T-helper 1 cell treated with Interleukin-12 subunit alpha and Interleukin-12 subunit beta and Interleukin-4 antibody, amounts not matched to agents 30 μg/mL and 1 μg/mL, for 36 hours (primary cell): Measurements from ENCODE around the gene SLC10A2.
"Not testable (repeated sequence)": the region's sequence is repeated elsewhere in the genome, so short reads cannot be mapped to it uniquely, and the experiment has no call there.

Experiments used
- H3K27ac Mint-ChIP-seq: one replicate; pipeline ENCODE4 v1.8.0; 2021; ENCODE audit warnings: mild to moderate bottlenecking, mixed read lengths
- H3K27me3 Mint-ChIP-seq: one replicate; pipeline ENCODE4 v1.8.0; 2021; ENCODE audit warnings: low read depth, mixed read lengths
- H3K36me3 Mint-ChIP-seq: one replicate; pipeline ENCODE4 v1.8.0; 2021; ENCODE audit warnings: low read depth, mixed read lengths
- H3K4me1 Mint-ChIP-seq: one replicate; pipeline ENCODE4 v1.8.0; 2021; ENCODE audit warnings: low read depth, mixed read lengths
- H3K4me3 Mint-ChIP-seq: one replicate; pipeline ENCODE4 v1.8.0; 2021; ENCODE audit warnings: mild to moderate bottlenecking, moderate library complexity, mixed read lengths
- H3K9me3 Mint-ChIP-seq: one replicate; pipeline ENCODE4 v1.8.0; 2021; ENCODE audit warnings: mixed read lengths

The SLC10A2 gene, protein sequence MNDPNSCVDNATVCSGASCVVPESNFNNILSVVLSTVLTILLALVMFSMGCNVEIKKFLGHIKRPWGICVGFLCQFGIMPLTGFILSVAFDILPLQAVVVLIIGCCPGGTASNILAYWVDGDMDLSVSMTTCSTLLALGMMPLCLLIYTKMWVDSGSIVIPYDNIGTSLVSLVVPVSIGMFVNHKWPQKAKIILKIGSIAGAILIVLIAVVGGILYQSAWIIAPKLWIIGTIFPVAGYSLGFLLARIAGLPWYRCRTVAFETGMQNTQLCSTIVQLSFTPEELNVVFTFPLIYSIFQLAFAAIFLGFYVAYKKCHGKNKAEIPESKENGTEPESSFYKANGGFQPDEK

DNA sequence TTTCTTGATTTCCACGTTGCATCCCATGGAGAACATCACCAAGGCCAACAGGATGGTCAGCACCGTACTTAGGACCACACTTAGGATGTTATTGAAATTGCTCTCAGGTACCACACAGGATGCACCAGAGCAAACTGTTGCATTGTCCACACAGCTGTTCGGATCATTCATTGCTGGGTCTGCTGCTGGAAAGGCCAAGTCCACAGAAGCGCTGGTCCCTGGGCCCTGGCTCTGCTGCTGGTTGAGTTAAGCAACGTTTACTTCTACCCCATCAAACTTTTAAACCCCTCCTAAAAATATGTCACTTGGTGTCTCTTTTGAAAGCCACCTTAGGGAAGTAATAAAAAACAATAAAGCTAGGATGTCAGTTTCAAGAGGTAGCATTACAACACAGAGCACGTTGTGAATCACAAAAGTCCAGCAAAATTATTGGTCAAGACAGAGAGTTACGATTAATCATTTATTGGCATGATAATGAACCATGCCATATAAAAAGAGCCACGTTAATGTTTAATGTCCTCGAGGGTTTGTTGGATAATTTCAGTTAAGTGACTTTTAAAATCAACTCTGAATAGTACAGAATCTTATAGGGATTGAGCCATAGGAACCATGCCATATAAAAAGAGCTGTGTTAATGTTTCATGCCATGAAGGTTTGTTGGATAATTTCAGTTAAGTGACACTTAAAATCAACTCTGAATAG, at the start of gene SLC10A2:
Gene SLC10A2 (minus strand): TSS at position 339 of the 702 bp plus-strand sequence. CDS start 168 bp downstream, at position 171.
- Mint-ChIP-seq H3K27ac (no peak within 1 kb of the TSS), H3K4me1 (no peaks in the 10 kb centered on the region), H3K9me3 (no peaks in the 10 kb centered on the region), H3K27me3 (no peaks in the 10 kb centered on the region), H3K36me3 (no peaks in the 10 kb centered on the region), H3K4me3 (no peak within 1 kb of the TSS)

DNA sequence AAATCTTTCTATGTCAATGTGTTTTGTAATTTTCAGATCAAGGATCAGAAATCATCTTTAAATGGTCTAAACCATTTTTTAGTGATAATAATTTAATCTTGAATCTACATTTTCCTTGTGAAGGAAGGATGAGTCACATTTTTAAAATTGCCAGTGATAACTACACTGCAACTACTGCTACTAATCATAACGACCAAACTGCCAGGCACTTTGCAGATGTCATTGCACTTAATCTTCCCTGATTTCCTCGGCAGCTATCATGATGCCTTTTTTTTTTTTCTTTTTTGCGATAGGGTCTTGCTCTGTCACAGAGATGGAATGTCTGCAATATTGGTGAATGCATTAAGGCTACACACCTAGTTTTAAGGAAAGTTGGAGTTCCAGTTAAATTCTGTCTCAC, 41.4 kb upstream of the SLC10A2 start:
- H3K27ac Mint-ChIP-seq: no peak overlapping the region
- H3K4me1 Mint-ChIP-seq: no peaks in the 10 kb centered on the region
- H3K9me3 Mint-ChIP-seq: no peaks in the 10 kb centered on the region
- H3K27me3 Mint-ChIP-seq: no peaks in the 10 kb centered on the region
- no peak overlapping the region for H3K4me3 Mint-ChIP-seq
- no peaks in the 10 kb centered on the region for H3K36me3 Mint-ChIP-seq

DNA sequence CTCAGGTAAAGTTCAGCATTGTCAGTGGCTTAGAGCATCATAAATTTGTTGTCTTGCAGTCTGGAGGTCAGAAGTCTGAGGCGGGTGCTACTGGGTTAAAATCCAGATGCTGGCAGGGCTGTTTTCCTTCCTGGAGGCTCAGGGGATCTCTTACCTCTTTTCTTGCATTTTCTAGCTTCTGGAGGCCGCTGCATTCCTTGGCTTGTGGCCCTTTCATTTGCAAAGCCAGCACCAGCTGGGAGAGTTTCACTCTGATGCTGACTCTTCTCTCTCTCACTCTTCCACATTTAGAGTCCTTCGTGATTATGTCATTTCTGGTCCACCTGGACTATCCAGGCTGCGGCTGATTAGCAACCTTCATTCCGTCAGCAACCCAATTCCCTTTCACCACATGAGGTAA, 38.1 kb upstream of the SLC10A2 start:
- H3K4me1 Mint-ChIP-seq: no peaks in the 10 kb centered on the region
- H3K4me3 Mint-ChIP-seq: no peak overlapping the region
- no peaks in the 10 kb centered on the region for H3K27me3 Mint-ChIP-seq
- no peaks in the 10 kb centered on the region for H3K36me3 Mint-ChIP-seq
- H3K9me3 Mint-ChIP-seq: no peaks in the 10 kb centered on the region
- H3K27ac Mint-ChIP-seq: no peak overlapping the region

DNA sequence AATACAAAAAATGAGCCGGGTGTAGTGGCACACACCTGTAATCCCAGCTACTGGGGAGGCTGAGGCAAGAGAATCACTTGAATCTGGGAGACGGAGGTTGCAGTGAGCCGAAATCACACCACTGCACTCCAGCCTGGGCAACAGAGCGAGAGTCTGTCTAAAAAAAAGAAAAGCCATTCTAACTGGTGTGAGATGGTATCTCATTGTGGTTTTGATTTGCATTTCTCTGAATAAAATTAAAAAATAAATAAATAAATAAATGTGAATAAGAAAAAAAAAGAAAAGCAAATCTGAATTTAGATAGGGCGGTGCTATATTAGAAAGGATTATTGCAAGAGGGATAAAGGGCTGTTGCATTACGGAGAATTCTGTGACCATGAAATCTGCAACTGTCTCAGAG, 37.2 kb upstream of the SLC10A2 start:
- H3K27ac Mint-ChIP-seq, H3K9me3 Mint-ChIP-seq, H3K27me3 Mint-ChIP-seq, H3K4me1 Mint-ChIP-seq, H3K36me3 Mint-ChIP-seq, H3K4me3 Mint-ChIP-seq: not testable (repeated sequence)

DNA sequence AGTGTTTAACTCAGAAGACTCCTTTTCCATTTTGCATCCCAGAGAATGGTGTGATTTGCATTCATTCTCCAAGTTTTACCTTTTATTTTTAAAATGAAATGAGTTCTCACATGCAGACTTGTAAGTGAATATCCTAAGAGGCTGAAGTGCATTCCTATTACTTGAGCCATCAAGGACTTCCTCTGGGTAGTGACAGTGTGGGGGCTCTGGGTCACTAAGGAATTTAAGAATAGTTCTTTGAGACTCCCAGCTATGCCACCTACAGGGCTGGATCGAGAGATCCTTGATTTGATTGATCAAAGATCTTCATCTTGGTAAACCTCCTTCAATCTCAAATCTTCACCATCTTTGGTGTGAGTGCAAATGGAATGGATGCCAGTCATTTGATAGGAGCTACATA, 36.3 kb upstream of the SLC10A2 start:
- H3K4me3 Mint-ChIP-seq: no peak overlapping the region
- no peaks in the 10 kb centered on the region for H3K4me1 Mint-ChIP-seq
- no peaks in the 10 kb centered on the region for H3K9me3 Mint-ChIP-seq
- no peak overlapping the region for H3K27ac Mint-ChIP-seq
- H3K36me3 Mint-ChIP-seq: no peaks in the 10 kb centered on the region
- no peaks in the 10 kb centered on the region for H3K27me3 Mint-ChIP-seq

DNA sequence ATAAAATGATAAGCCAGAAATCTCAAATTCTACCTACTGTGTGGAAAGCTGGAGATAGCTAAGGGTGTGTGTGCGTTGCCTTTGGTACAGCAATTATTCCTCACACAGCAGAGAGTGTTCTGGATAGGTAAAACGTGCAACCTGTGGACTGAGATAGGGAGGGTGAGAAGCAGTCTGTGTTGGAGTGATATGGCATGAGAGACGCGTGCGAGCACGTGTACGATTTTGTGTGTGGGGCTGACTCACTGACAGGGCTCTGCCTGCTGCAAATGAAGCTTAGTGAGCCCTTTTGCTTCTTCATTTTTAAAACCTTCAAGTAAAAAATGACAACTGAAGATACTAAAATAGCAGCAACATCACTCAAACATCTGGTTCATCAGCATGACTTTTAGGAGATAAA, 35.7 kb upstream of the SLC10A2 start:
- Mint-ChIP-seq H3K4me1 (no peaks in the 10 kb centered on the region), H3K36me3 (no peaks in the 10 kb centered on the region), H3K4me3 (no peak overlapping the region), H3K27ac (no peak overlapping the region), H3K9me3 (no peaks in the 10 kb centered on the region), H3K27me3 (no peaks in the 10 kb centered on the region)

DNA sequence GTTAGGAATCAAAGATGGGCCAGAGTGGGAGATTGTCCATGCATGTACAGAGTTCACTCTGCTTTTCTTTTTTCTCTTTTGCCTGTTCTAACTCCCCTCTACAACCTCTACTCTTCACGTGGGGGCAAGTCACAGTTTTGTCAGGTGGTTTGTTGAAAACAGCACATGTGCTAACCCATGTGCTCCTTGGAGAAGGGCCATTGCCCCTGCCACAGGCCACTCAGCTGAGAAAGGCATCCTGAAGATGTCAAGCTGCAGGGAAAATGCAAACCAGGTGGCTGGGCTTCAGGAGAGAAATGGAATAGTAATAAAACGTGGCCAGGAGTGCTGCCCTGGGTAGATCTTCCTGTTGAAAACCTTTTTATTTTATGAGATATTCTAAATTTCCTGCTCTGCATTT, 35.3 kb upstream of the SLC10A2 start:
- Mint-ChIP-seq H3K4me1 (no peaks in the 10 kb centered on the region), H3K27ac (no peak overlapping the region), H3K4me3 (no peak overlapping the region), H3K9me3 (no peaks in the 10 kb centered on the region), H3K27me3 (no peaks in the 10 kb centered on the region), H3K36me3 (no peaks in the 10 kb centered on the region)

DNA sequence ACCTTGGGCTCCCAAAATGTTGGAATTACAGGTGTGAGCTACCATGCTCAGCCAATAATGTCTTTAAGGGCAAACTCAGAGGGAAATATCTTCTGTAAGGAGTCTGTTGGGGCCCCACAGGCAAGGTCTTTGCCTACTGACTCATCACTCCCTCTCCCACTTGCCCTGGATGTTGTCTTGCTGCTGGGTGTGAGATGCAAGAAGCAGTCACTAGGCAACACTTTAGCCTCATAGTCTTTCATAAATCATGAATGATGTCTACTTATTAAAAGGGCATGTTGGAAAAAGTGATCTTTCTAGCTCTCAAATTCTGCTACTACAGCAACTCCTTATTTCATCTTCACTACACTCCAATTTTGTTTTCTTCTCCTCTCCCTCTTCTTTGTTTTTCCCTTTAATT, 34.6 kb upstream of the SLC10A2 start:
- Mint-ChIP-seq H3K4me1 (no peaks in the 10 kb centered on the region), H3K9me3 (no peaks in the 10 kb centered on the region), H3K27ac (no peak overlapping the region), H3K36me3 (no peaks in the 10 kb centered on the region), H3K4me3 (no peak overlapping the region), H3K27me3 (no peaks in the 10 kb centered on the region)

DNA sequence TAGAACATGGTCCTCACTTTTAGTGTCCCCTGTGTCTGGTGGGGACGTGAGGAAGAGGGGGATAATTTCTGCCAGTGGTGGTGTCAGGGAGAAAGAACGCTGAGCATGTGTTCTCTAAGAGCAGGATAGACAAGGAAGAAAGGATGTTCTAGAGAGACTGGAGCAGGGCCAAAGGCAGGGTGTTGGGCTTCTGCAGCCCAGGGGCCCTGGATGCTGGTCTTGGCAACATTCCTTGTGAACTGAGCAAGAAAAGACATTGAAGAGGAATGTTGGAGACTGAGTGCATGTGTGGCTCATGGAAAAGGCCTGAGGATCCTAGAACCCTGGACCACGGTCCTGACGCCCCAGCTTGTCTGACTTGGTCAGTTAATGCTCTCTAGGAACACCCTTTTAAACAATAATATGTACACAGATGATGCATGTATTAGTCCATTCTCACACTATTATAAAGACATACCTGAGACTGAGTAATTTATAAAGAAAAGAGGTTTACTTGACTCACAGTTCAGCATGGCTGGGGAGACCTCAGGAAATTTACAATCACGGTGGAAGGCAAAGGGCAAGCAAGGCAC, 33.6 kb upstream of the SLC10A2 start:
- Mint-ChIP-seq H3K9me3 (no peaks in the 10 kb centered on the region), H3K4me1 (no peaks in the 10 kb centered on the region)

DNA sequence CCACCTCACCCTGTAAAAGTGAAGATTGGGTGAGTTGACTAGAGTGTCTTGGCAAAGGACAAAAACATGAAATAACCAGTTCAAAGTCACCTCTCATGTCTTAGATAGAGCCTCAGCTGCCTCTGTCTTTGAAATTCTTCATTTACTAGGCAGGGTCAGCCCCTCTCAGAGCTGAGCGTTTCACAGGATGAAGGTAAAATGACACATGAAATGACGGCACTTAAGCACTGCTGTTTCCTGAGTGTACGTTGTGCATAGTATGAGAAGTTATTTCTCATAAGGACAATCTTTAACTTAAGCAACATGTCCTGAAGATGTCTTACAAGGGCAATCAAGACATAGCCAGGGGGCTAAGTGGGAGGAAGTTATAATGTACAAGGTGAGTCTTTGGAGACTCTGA, 32.3 kb upstream of the SLC10A2 start:
- Mint-ChIP-seq H3K4me3 (no peak overlapping the region), H3K27me3 (no peaks in the 10 kb centered on the region), H3K36me3 (no peaks in the 10 kb centered on the region), H3K27ac (no peak overlapping the region), H3K4me1 (no peaks in the 10 kb centered on the region), H3K9me3 (peaks cover 8% of the 10 kb centered on the region)

More for the DNA sequence above, 33.6 kb upstream of the SLC10A2 start:
- Mint-ChIP-seq H3K27me3 (no peaks in the 10 kb centered on the region), H3K27ac (no peak overlapping the region), H3K4me3 (no peak overlapping the region), H3K36me3 (no peaks in the 10 kb centered on the region)

DNA sequence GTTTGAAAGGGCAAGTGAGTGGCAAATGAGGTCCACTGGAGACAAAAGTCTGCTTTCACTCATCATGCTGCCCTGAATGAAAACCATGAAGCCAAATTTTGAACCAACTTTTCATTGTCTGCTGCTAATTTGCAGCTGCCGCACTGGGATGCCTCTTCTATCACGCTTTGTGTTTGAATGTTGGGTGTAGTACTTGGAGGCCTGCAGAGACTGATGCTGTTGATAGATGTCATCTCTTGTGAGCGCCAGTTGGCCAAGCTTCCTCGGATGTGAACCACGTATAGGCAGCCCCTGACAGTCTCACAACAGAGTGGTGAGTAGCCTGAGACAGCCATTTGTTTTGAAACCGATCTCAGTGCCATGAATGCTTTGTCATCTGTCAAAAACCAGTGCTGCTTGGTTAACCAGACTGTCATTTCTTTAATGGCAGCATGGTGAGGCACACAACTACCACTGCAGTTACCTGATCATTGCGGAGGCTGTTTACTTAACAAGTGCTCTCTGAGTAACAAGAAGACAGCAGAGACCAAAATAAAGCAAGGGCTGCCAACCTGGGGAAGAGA, 31.2 kb upstream of the SLC10A2 start:
- H3K9me3 Mint-ChIP-seq: peaks cover 16% of the 10 kb centered on the region
- no peak overlapping the region for H3K4me3 Mint-ChIP-seq
- no peaks in the 10 kb centered on the region for H3K27me3 Mint-ChIP-seq
- no peak overlapping the region for H3K27ac Mint-ChIP-seq
- H3K4me1 Mint-ChIP-seq: no peaks in the 10 kb centered on the region
- no peaks in the 10 kb centered on the region for H3K36me3 Mint-ChIP-seq

DNA sequence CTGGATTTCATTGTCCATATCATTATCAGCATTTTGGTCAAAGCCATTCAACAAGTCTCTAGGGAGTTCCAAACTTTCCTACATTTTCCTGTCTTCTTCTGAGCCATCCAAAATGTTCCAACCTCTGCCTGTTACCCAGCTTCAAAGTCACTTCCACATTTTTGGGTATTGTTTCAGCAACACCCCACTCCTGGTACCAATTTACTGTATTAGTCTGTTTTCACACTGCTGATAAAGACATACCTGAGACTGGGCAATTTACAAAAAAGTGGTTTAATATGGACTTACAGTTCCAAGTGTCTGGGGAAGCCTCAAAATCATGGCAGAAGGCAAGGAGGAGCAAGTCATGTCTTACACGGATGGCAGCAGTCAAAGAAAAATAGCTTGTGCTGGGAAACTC, 27.4 kb upstream of the SLC10A2 start:
- H3K27me3 Mint-ChIP-seq, H3K27ac Mint-ChIP-seq, H3K4me1 Mint-ChIP-seq, H3K36me3 Mint-ChIP-seq, H3K4me3 Mint-ChIP-seq: not testable (repeated sequence)
- H3K9me3 Mint-ChIP-seq: peaks cover 24% of the 10 kb centered on the region

DNA sequence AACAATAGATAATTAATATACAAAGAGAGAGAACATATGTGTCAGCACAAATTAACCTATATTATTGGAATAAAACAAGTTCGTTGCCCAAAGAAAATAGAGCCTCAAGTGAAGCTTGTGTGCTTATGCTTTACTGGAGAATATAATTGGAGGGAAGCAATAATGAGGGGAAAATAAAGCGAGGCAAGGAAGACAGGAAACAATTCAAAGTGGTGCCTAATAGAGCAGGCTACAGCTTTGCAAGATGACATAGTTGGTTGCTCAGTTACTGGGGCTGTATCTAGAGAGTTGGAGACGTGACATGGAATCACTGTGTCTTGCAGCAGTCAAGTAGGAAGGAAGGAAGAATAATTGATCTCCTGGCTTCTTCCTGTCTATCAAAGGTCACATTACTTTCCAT, 21.1 kb upstream of the SLC10A2 start:
- H3K9me3 Mint-ChIP-seq: peaks cover 7% of the 10 kb centered on the region

DNA sequence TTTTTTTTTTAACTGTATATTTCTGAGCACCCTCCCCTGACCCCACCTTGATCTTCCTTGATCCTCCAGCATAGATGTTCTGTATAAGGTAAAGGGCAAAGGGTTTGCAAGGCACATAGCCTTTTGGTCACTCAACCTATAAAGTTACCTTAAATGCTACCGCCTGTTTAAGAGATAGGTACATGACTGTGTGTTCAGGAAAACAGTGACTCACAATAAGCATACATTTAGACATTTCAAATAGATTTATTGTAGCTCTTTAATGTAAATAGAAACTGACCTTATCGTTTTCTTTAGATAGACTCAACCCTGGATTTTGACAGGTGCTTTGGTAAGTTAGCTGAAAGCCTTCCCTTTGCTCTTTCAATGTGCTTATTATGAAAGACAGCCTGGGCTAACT, 15.2 kb upstream of the SLC10A2 start:
- Mint-ChIP-seq H3K36me3 (no peaks in the 10 kb centered on the region), H3K9me3 (no peaks in the 10 kb centered on the region), H3K4me3 (no peak overlapping the region), H3K27me3 (no peaks in the 10 kb centered on the region), H3K27ac (no peak overlapping the region), H3K4me1 (no peaks in the 10 kb centered on the region)

More for the DNA sequence above, 21.1 kb upstream of the SLC10A2 start:
- no peaks in the 10 kb centered on the region for H3K4me1 Mint-ChIP-seq
- no peak overlapping the region for H3K27ac Mint-ChIP-seq
- H3K36me3 Mint-ChIP-seq: no peaks in the 10 kb centered on the region
- no peak overlapping the region for H3K4me3 Mint-ChIP-seq
- no peaks in the 10 kb centered on the region for H3K27me3 Mint-ChIP-seq

DNA sequence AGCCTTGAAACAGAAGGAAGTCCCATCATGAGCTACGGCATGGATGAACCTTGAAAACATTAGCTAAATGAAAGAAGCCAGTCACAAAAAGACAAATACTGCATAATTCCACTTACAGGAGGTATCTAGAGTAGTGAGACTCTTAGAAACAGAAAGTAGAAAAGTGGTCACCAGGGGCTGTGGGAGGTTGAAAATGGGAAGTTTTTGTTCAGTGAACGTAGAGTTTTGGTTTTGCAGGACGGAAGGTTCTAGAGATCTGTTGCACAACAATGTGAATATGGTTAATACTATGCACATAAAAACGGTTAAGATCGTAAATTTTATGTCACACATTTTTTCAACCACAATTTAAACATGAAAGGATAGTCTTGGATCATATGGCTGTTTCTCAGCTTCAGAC, 11.9 kb upstream of the SLC10A2 start:
- Mint-ChIP-seq H3K36me3 (no peaks in the 10 kb centered on the region), H3K27me3 (no peaks in the 10 kb centered on the region), H3K27ac (no peak overlapping the region), H3K9me3 (no peaks in the 10 kb centered on the region), H3K4me1 (no peaks in the 10 kb centered on the region), H3K4me3 (no peak overlapping the region)
